Regular cardiac myocyte (primary cell): ENCODE results near the gene CA7. TPM values are rescaled to one million over a fixed set of nuclear protein-coding genes. Genes with fewer than 3 reads are reported as not detected.

ENCODE experiments used
- total RNA-seq: library from RNA; depleted of rRNA; stranded (reverse); fragments of >200 nt; gene quantifications from 2 replicates; pipeline ENCODE4 v1.2.3, GENCODE V29; 2014

The CA7 gene
- total RNA-seq, result not detected in 2 replicates

DNA sequence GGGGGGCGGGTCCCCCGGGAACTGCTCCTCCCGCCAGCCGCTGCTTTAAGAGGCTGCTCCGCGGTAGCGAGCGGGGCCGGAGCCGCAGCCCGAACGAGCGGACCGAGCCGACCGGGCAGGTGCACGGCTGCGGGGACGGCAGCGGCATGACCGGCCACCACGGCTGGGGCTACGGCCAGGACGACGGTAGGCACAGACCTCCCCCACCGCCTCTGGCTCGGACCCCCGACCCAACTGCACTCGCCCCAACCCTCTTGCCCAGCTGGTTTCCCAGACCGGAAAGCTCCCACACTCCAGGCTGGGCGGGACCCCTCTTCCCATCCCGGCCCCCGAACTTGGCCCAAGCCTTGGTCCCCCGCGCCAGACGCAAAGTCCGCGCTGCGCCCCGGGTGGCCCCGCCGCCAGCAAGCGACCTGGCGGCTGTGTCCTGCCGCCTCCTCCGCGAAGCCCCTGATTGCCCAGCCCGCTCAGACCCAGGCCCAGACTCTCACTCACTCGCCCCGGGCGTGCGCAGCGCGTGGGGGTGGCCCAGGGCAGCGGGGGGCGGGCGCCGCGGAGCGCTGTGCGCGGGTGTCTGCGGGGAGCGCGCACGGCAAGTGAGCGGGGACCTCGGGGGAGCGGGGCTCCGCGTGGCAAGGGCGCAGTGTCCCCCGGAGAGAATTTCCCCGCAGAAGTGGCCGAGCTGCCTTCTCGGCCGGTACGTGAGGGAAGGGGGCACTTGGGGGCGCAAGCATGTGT, at the start of gene CA7:
Gene CA7 (plus strand): TSS at position 73 of the 738 bp plus-strand sequence. CDS start 74 bp downstream, at position 147.

DNA sequence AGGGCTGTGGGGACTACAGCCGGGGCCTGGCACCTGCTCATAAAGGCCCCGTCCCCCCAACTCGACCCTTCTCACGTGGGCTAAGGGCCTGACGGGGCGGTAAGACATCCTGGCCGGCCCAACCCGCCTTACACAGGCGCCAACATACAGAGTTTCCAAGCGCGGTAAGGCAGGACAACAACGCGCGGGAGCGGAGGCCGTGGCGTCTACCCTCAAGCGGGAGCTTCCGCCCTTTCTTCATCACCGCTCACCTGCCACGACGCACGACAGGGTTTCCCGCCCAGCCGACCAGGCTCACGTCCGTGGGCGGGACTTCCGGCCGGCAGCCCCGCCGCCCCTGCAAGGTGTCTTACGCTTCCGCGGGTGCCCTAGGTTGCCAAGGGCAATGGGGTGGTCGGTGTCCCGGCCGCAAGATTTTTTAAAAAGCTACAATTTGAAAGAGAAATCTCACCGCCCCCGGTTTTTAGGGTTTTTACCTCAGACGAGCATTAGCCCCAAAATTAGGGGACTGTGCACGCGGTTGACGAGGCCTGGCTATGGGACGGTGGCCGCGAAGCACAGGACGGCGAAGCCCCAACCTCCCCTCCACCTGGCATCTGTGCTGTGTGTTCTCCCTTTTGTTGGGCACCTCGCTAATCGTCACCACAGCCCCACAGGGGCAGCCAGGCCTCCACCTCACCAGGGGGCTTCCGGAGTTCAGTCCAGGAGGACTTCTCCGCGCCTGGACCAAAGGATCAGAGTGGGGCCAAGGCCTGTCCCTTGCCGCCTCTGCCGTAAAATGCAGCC, 42.7 kb upstream of the CA7 start, which contains the start of gene TERB1:
Gene TERB1 (minus strand): TSS at position 265 of the 786 bp plus-strand sequence. CDS start 4,786 bp downstream, outside the sequence.

DNA sequence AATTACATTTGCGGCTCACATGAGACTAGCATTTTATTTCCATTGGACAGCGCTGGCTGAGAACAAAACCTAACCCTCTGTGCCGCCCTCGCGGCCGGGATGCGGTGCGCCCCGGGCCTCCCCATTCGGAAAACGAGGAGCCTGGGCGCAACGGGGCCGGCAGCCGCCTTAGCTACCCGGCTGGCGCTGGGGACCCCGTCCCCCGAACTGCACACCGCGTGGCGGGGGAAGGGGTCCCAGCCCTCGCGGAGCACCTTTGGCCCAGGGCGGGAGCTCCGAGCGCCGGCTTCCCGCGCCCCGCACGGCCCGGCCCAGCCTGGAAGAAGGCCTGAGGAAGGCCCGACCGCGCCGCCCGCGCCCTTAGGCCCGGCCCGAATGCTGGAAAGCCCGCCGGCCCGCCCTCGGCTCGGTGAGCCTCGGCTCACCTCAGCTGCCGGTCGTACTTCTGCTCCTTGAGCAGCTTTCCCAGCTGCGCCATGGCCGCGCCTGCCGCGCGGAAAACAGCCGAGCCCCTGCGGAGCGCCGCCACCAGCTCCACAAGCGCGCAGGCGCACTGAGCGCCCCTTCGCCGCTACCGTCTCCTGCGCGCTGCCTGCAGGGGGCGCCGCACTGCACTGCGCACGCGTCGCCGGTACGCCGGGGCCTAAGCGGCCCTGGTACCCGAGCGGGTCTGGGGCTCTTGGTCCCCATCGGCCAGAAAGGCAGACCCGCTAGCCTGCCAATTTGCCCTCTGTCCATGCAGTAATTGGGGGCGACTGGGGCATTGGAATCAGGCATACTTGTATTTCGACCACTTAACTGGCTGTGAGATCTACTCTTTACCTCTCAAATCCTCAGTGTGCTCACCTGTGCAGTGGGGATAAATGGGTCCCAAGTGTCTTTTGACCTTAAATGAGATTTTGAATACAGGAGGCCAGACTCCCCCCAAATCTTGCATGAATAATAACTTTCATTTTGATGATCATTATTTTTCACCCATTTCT, 13.5 kb upstream of the CA7 start, which contains the start of gene NAE1:
Gene NAE1 (minus strand): TSS at position 555 of the 983 bp plus-strand sequence. CDS start 77 bp downstream, at position 478.

DNA sequence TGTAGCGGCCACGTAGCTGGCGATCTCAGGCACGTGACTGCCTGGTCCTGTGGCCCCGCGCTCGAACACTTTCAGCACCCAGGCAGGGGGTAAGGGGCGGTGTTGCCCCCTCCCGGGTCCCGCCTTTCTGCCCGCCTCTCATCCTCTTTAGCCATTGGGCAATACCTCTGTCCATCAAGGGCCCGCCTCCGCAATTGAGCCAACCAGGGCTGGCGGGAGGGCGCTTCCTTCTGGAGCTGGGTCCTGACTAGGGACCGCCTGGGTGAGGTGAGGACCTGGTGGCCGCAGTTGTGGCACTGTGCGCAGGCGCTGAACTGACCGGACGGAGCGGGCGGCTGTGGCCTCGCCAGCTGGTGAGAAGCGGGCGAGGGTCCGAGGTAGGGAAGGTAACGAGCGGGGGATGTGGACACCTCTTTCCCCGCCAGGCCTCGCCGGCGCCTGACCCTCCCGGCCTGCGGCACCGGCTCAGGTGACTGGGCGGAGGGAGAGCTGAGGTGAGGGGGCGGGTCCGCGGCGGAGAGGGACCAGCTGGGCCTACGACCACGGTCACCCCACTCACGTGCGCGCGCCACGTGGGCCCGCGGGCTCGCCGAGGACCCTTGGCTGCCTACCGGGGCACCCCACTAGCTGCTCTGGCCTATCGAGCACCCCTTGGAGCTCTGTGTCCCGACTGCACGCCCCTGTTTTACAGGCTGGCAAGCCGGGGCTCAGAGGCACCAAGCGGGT, 36.2 kb downstream of the CA7 start, which contains the start of gene PDP2:
Gene PDP2 (plus strand): TSS at position 228 of the 726 bp plus-strand sequence. CDS start 3,770 bp downstream, outside the sequence.

Other genes with a start within 250 kb of the CA7 start
- gene CMTM3, start 239.7 kb upstream of the CA7 start, total RNA-seq, result 7.6 and 17.4 TPM in 2 replicates
- gene CMTM4, start 147.7 kb upstream of the CA7 start, total RNA-seq, result 12.7 and 27.1 TPM in 2 replicates
- 149 and 151 TPM in 2 replicates for gene DYNC1LI2, start 92.8 kb upstream of the CA7 start, total RNA-seq
- 0.19 and 0.56 TPM in 2 replicates for gene TERB1, start 42.8 kb upstream of the CA7 start, total RNA-seq
- gene NAE1, start 13.4 kb upstream of the CA7 start, total RNA-seq, result 72.4 and 83.4 TPM in 2 replicates
- 7.3 and 9.0 TPM in 2 replicates for gene PDP2, start 36.1 kb downstream of the CA7 start, total RNA-seq
- 0.19 and 0.56 TPM in 2 replicates for gene CDH16, start 74.5 kb downstream of the CA7 start, total RNA-seq
- gene RRAD, start 81.1 kb downstream of the CA7 start, total RNA-seq, result 5.2 and 24.8 TPM in 2 replicates
- 166 and 269 TPM in 2 replicates for gene CIAO2B, start 90.0 kb downstream of the CA7 start, total RNA-seq
- 16.1 and 19.2 TPM in 2 replicates for gene CES2, start 91.1 kb downstream of the CA7 start, total RNA-seq
- 0.56 TPM in 1 of 2 replicates, not detected in the other for gene CES3, start 116.9 kb downstream of the CA7 start, total RNA-seq
- 0.58 and 1.1 TPM in 2 replicates for gene CES4A, start 144.2 kb downstream of the CA7 start, total RNA-seq
- 111 and 209 TPM in 2 replicates for gene CBFB, start 184.7 kb downstream of the CA7 start, total RNA-seq